CD14-positive monocyte (primary cell): ENCODE measurements around the gene ERCC6L2. TPM values are rescaled to one million over a fixed set of nuclear protein-coding genes. Genes with fewer than 3 reads are reported as not detected.

Source experiments
- DNase-seq, 3 donors: peaks; one replicate each; pipeline ENCODE4 v3.0.0-alpha.2; 2011 to 2022
- H2AFZ ChIP-seq: 2 replicates; pipeline ENCODE4 v1.6.0; 2012; ENCODE audit warnings: mild to moderate bottlenecking, low read depth, low read length, inconsistent platforms; ENCODE audit not compliant: insufficient read depth, poor library complexity, severe bottlenecking
- H3K27ac ChIP-seq, 2 donors: 1 replicate in 1 of 2; 2 replicates in 1 of 2; pipeline ENCODE4 v1.5.1; 2012 to 2013; ENCODE audit warnings: low read length in 2 of 2, control low read depth in 1 of 2, inconsistent platforms in 1 of 2, low read depth in 1 of 2, mild to moderate bottlenecking in 1 of 2
- H3K27me3 ChIP-seq, 2 donors: one replicate each; pipeline versions ENCODE4 v1.6.0 to v1.6.1; 2011 to 2013; ENCODE audit warnings: low read length in 2 of 2; ENCODE audit not compliant: control insufficient read depth in 2 of 2, insufficient read depth in 2 of 2
- H3K36me3 ChIP-seq, 2 donors: replicated peaks in 1 of 2; 1 replicate in 1 of 2; 2 replicates in 1 of 2; pipeline versions ENCODE4 v1.5.1 to v1.6.1; 2012 to 2013; ENCODE audit warnings: low read length in 2 of 2, control low read depth in 1 of 2, inconsistent platforms in 1 of 2, mild to moderate bottlenecking in 1 of 2; ENCODE audit not compliant: insufficient read depth in 2 of 2, control insufficient read depth in 1 of 2
- H3K4me1 ChIP-seq, 2 donors: 1 replicate in 1 of 2; 2 replicates in 1 of 2; pipeline versions ENCODE4 v1.5.1 to v1.6.1; 2012 to 2013; ENCODE audit warnings: low read length in 2 of 2, control low read depth in 1 of 2, inconsistent platforms in 1 of 2, mild to moderate bottlenecking in 1 of 2, moderate library complexity in 1 of 2; ENCODE audit not compliant: insufficient read depth in 2 of 2, control insufficient read depth in 1 of 2
- H3K4me2 ChIP-seq: replicated peaks from 2 replicates; pipeline ENCODE3; 2012; ENCODE audit warnings: low read length, moderate library complexity, mild to moderate bottlenecking; ENCODE audit not compliant: poor library complexity, severe bottlenecking; ENCODE audit errors: extremely low read depth
- H3K4me3 ChIP-seq, 3 experiments: fragments of 200-600 bp in 1 of 3; sonication (generic) in 1 of 3; replicated peaks in 1 of 3; 1 replicate in 2 of 3; 2 replicates in 1 of 3; pipeline ENCODE4 v1.5.1; 2011 to 2013; ENCODE audit warnings: low read length in 3 of 3, mild to moderate bottlenecking in 3 of 3, control low read depth in 2 of 3, low read depth in 2 of 3, inconsistent platforms in 1 of 3, moderate library complexity in 1 of 3
- H3K79me2 ChIP-seq: 2 replicates; pipeline ENCODE4 v1.6.0; 2012; ENCODE audit warnings: mild to moderate bottlenecking, control low read depth, inconsistent platforms, low read length, moderate library complexity; ENCODE audit not compliant: insufficient read depth
- H3K9ac ChIP-seq: 2 replicates; pipeline ENCODE4 v1.6.0; 2017; ENCODE audit warnings: low read length, mild to moderate bottlenecking; ENCODE audit not compliant: insufficient read depth, poor library complexity, severe bottlenecking
- H3K9me3 ChIP-seq, 2 donors: replicated peaks in 1 of 2; 1 replicate in 1 of 2; 2 replicates in 1 of 2; pipeline versions ENCODE4 v1.5.1 to v1.6.1; 2012 to 2013; ENCODE audit warnings: low read length in 2 of 2, control low read depth in 1 of 2; ENCODE audit not compliant: control insufficient read depth in 1 of 2, insufficient read depth in 1 of 2
- H4K20me1 ChIP-seq: 2 replicates; pipeline ENCODE4 v1.6.0; 2012; ENCODE audit warnings: mild to moderate bottlenecking, low read length, control low read depth, moderate library complexity; ENCODE audit not compliant: insufficient read depth
- H3K27ac Mint-ChIP-seq, 7 donors: one replicate each; pipeline ENCODE4 v1.8.0; 2020; ENCODE audit warnings: mild to moderate bottlenecking in 7 of 7, mixed read lengths in 7 of 7, moderate library complexity in 6 of 7, inconsistent platforms in 2 of 7
- H3K27me3 Mint-ChIP-seq, 3 donors: one replicate each; pipeline ENCODE4 v1.8.0; 2021 to 2022; ENCODE audit warnings: low read depth in 3 of 3, mild to moderate bottlenecking in 3 of 3, mixed read lengths in 3 of 3, moderate library complexity in 3 of 3, inconsistent platforms in 1 of 3
- H3K36me3 Mint-ChIP-seq, 2 donors: one replicate each; pipeline ENCODE4 v1.8.0; 2020; ENCODE audit warnings: mixed read lengths in 2 of 2, inconsistent platforms in 1 of 2, mild to moderate bottlenecking in 1 of 2
- H3K4me1 Mint-ChIP-seq: one replicate; pipeline ENCODE4 v1.8.0; 2020; ENCODE audit warnings: mild to moderate bottlenecking, mixed read lengths
- H3K4me3 Mint-ChIP-seq, 2 donors: one replicate each; pipeline ENCODE4 v1.8.0; 2020; ENCODE audit warnings: mild to moderate bottlenecking in 2 of 2, mixed read lengths in 2 of 2, moderate library complexity in 1 of 2
- H3K9me3 Mint-ChIP-seq, 7 donors: one replicate each; pipeline ENCODE4 v1.8.0; 2020 to 2022; ENCODE audit warnings: mixed read lengths in 7 of 7, mild to moderate bottlenecking in 6 of 7, moderate library complexity in 6 of 7, inconsistent platforms in 2 of 7
- CTCF ChIP-seq: fragments of 200-600 bp; IDR thresholded peaks from one replicate; pipeline ENCODE4 v1.8.0; 2022; ENCODE audit warnings: antibody characterized with exemption, mild to moderate bottlenecking
- WGBS: methylation state at CpG from one replicate; pipeline ENCODE4 v1.1.5; 2013; ENCODE audit warnings: missing lambda C conversion rate; ENCODE audit not compliant: insufficient coverage; 5-methylcytosine and 5-hydroxymethylcytosine counted together
- intact Hi-C, 2 donors: fragments of 100-400 bp; cut with micrococcal nuclease; formaldehyde crosslinking; loops; one replicate each; pipeline versions ENCODE4 v1.15.0 to v1.15.1; 2023
- polyA plus RNA-seq, 3 donors: library from polyadenylated mRNA; depleted of rRNA in 1 of 3; unstranded in 2 of 3; stranded (reverse) in 1 of 3; fragments of 300-500 nt in 2 of 3; fragments of >200 nt in 1 of 3; fragmentation: Illumina TruSeq in 2 of 3; gene quantifications; 1 replicate in 2 of 3; 2 replicates in 1 of 3; pipeline ENCODE4 v1.2.3, GENCODE V29; 2012 to 2021

Gene ERCC6L2
- polyA plus RNA-seq, 3 donors = 7.1 to 18.9 (median 7.2) TPM

DNA sequence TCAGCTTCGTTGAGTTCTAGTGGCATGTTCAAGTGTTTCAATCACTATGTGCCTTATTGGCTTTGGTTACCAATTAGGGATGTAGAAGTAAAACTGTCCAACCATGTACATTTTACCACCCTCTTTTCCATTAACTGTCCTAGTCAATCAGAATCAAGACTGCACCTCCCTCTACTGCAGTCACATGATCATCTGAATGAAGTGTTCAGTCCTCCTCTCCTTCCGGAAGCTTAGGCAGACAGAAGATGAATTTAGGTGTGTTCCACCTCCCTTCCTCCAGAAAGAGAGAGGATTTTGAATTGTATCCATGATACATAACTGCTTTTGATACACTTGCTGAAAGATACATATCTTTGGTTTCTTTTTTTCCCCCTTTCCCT, 133.7 kb downstream of the ERCC6L2 start:
- no peak for DNase-seq
- no peak overlapping the region for H3K27ac ChIP-seq
- no peaks in the 10 kb centered on the region for H3K79me2 ChIP-seq

GRCh38 chr9:96009690-96010472, 134.4 kb downstream of the ERCC6L2 start:
- DNase-seq = no peak
- Histone ChIP-seq H2AFZ (no peak overlapping the region), H3K4me2 (no peak overlapping the region), H3K4me1 (peaks cover 12 to 13% of the 10 kb centered on the region in 2 donors), H3K27me3 (no peaks in the 10 kb centered on the region), H3K9me3 (no peaks in the 10 kb centered on the region), H4K20me1 (no peaks in the 10 kb centered on the region), H3K79me2 (no peaks in the 10 kb centered on the region), H3K4me3 (no peak overlapping the region), H3K9ac (no peak overlapping the region), H3K36me3 (peaks cover 12 to 78% of the 10 kb centered on the region in 2 donors), H3K27ac (no peak overlapping the region)
- WGBS = 64% methylated on average over 1 of the region's 4 CpGs
- no peak for TF ChIP-seq CTCF
- no peak overlapping the region for H3K27ac Mint-ChIP-seq
- H3K27me3 Mint-ChIP-seq = peaks cover 0 to 1% (median 0%) of the 10 kb centered on the region in 3 donors
- H3K36me3 Mint-ChIP-seq = peaks cover 32 to 33% of the 10 kb centered on the region in 2 donors
- no peak overlapping the region for H3K4me3 Mint-ChIP-seq
- peaks cover 15% of the 10 kb centered on the region for H3K4me1 Mint-ChIP-seq
- intact Hi-C loops = no loop called here
- H3K9me3 Mint-ChIP-seq = peaks cover 0 to 3% (median 0%) of the 10 kb centered on the region in 7 donors

More for the DNA sequence above, 133.7 kb downstream of the ERCC6L2 start:
- H3K27me3 Mint-ChIP-seq = peaks cover 0 to 1% (median 0%) of the 10 kb centered on the region in 3 donors
- H3K9me3 ChIP-seq = no peaks in the 10 kb centered on the region
- no peak for TF ChIP-seq CTCF
- no CpG with 5 or more reads among the region's 2 CpGs for WGBS
- H3K27me3 ChIP-seq = no peaks in the 10 kb centered on the region
- no peak overlapping the region for H3K4me3 Mint-ChIP-seq
- no peak overlapping the region for H2AFZ ChIP-seq
- peaks cover 0 to 3% (median 0%) of the 10 kb centered on the region in 7 donors for H3K9me3 Mint-ChIP-seq
- peaks cover 12 to 16% of the 10 kb centered on the region in 2 donors for H3K4me1 ChIP-seq
- H3K4me1 Mint-ChIP-seq = peaks cover 15% of the 10 kb centered on the region
- H3K36me3 Mint-ChIP-seq = peaks cover 28 to 33% of the 10 kb centered on the region in 2 donors
- intact Hi-C loops = no loop called here
- H3K9ac ChIP-seq = no peak overlapping the region
- peaks cover 12 to 74% of the 10 kb centered on the region in 2 donors for H3K36me3 ChIP-seq
- H3K4me3 ChIP-seq = no peak overlapping the region
- no peak overlapping the region for H3K27ac Mint-ChIP-seq
- H4K20me1 ChIP-seq = no peaks in the 10 kb centered on the region
- H3K4me2 ChIP-seq = no peak overlapping the region
